WTC11 (cell line): ENCODE data around the gene MOB3A. TPM values are rescaled to one million over a fixed set of nuclear protein-coding genes. Genes with fewer than 3 reads are reported as not detected.
A peak's percentile ranks its signal among the peaks of the same experiment; 100 is the strongest.

ENCODE experiments used
- ATAC-seq: fragments of 200-7000 bp; cut with Tn5 transposase; 2 replicates; pipeline ENCODE4 v1.10.0; 2021; ENCODE audit warnings: mild to moderate bottlenecking, moderate library complexity
- CTCF ChIA-PET: fragments of 300-600 bp; sonication (Branson Sonifier 250); formaldehyde crosslinking; loops from one replicate; lab custom pipeline; 2021; ENCODE audit warnings: antibody characterized with exemption; lab: Charles Lee
- POLR2A ChIA-PET: fragments of 350-600 bp; sonication (Branson Sonifier 250); formaldehyde crosslinking; loops from one replicate; lab custom pipeline; 2021; ENCODE audit warnings: antibody characterized with exemption; lab: Charles Lee
- DNase-seq: peaks from one replicate; pipeline ENCODE4 v3.0.0; 2021; ENCODE audit warnings: low spot score
- H3K27ac Mint-ChIP-seq: 2 replicates; pipeline ENCODE4 v1.8.0; 2021; ENCODE audit warnings: mixed read lengths
- H3K27me3 Mint-ChIP-seq: 2 replicates; pipeline ENCODE4 v1.8.0; 2021; ENCODE audit warnings: low read depth, mild to moderate bottlenecking, moderate library complexity, mixed read lengths
- H3K36me3 Mint-ChIP-seq: 2 replicates; pipeline ENCODE4 v1.8.0; 2021; ENCODE audit warnings: mixed read lengths
- H3K4me1 Mint-ChIP-seq: 2 replicates; pipeline ENCODE4 v1.8.0; 2022; ENCODE audit warnings: mixed read lengths
- H3K4me3 Mint-ChIP-seq: 2 replicates; pipeline ENCODE4 v1.8.0; 2021; ENCODE audit warnings: mild to moderate bottlenecking, moderate library complexity, mixed read lengths
- H3K9me3 Mint-ChIP-seq: 2 replicates; pipeline ENCODE4 v1.8.0; 2021; ENCODE audit warnings: mixed read lengths
- CBFB ChIP-seq: sonication (generic); formaldehyde crosslinking; IDR thresholded peaks from 2 replicates; pipeline ENCODE4 v1.8.1; 2022; ENCODE audit warnings: mild to moderate bottlenecking, low read depth, missing genetic modification reagents
- HMGXB4 ChIP-seq: sonication (generic); formaldehyde crosslinking; IDR thresholded peaks from 2 replicates; pipeline ENCODE4 v1.8.1; 2023; ENCODE audit warnings: mild to moderate bottlenecking, moderate library complexity, missing genetic modification reagents
- JAZF1 ChIP-seq: fragments of 250-450 bp; sonication (Bioruptor Pico); IDR thresholded peaks from 2 replicates; pipeline ENCODE4 v1.9.0; 2021; ENCODE audit warnings: moderate library complexity, mild to moderate bottlenecking, inconsistent platforms
- MXD4 ChIP-seq: fragments of 250-450 bp; sonication (Bioruptor Pico); IDR thresholded peaks from 2 replicates; pipeline ENCODE4 v1.8.0; 2021; ENCODE audit warnings: mild to moderate bottlenecking, moderate library complexity, borderline replicate concordance
- NFATC4 ChIP-seq: fragments of 250-450 bp; sonication (Bioruptor Pico); IDR thresholded peaks from 2 replicates; pipeline ENCODE4 v1.9.0; 2021; ENCODE audit warnings: mild to moderate bottlenecking
- NR1H2 ChIP-seq: sonication (generic); formaldehyde crosslinking; IDR thresholded peaks from 2 replicates; pipeline ENCODE4 v1.9.0; 2021; ENCODE audit warnings: mild to moderate bottlenecking, moderate library complexity, missing genetic modification reagents
- SMAD4 ChIP-seq: sonication (generic); formaldehyde crosslinking; IDR thresholded peaks from 2 replicates; pipeline ENCODE4 v1.8.0; 2022; ENCODE audit warnings: mild to moderate bottlenecking, missing genetic modification reagents
- TCF7 ChIP-seq: sonication (generic); formaldehyde crosslinking; IDR thresholded peaks from 2 replicates; pipeline ENCODE4 v1.8.0; 2022; ENCODE audit warnings: mild to moderate bottlenecking, low read depth, missing genetic modification reagents, moderate library complexity
- ZNF281 ChIP-seq: sonication (generic); formaldehyde crosslinking; IDR thresholded peaks from 2 replicates; pipeline ENCODE4 v1.8.0; 2023; ENCODE audit warnings: mild to moderate bottlenecking, missing genetic modification reagents
- ZNF396 ChIP-seq: fragments of 250-450 bp; sonication (Bioruptor Pico); IDR thresholded peaks from 2 replicates; pipeline ENCODE4 v1.8.0; 2021; ENCODE audit warnings: mild to moderate bottlenecking, moderate library complexity, borderline replicate concordance
- total RNA-seq: library from RNA; stranded (reverse); gene quantifications from 3 replicates; pipeline ENCODE4 v1.2.3, GENCODE V29; 2021
- TF ChIP-seq, protein P1 (sequence below): sonication (generic); formaldehyde crosslinking; IDR thresholded peaks from 2 replicates; pipeline ENCODE4 v1.8.1; 2023; ENCODE audit warnings: mild to moderate bottlenecking, missing genetic modification reagents, moderate library complexity
- TF ChIP-seq, protein P2 (sequence below): sonication (generic); formaldehyde crosslinking; IDR thresholded peaks from 2 replicates; pipeline ENCODE4 v1.8.0; 2022; ENCODE audit warnings: mild to moderate bottlenecking, missing genetic modification reagents
- TF ChIP-seq, protein P3 (sequence below): sonication (generic); formaldehyde crosslinking; IDR thresholded peaks from 2 replicates; pipeline ENCODE4 v1.8.0; 2023; ENCODE audit warnings: missing genetic modification reagents, mild to moderate bottlenecking, borderline replicate concordance

Gene MOB3A
- total RNA-seq, 1 experiment from 2014 or later = 8.1 TPM

DNA sequence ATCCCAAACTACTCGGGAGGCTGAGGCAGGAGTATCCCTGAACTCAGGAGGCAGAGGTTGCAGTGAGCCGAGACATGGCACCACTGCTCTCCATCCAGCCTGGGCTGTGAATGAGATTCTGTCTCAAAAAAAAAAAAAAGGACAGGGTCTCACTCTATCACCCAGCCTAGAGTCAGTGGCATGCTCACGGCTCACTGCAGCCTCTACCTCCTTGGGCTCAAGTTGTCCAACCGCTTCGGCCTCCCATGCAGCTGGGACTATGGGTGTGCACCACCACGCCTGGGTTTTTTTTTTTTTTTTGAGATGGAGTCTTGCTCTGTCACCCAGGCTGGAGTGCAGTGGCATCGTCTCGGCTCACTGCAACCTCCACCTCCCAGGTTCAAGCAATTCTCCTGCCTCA lies 59.7 kb downstream of the MOB3A start:
- Mint-ChIP-seq H3K27ac (no peak overlapping the region), H3K4me3 (no peak overlapping the region), H3K36me3 (peaks cover 6% of the 10 kb centered on the region; the same call in 1 of the 2 replicates), H3K4me1 (peaks cover 17% of the 10 kb centered on the region), H3K9me3 (0 out of 2 replicates have a peak, but pooled peaks cover 4% of the 10 kb centered on the region), H3K27me3 (peaks cover 2% of the 10 kb centered on the region; the same call in 1 of the 2 replicates)
- DNase-seq (no peak), ATAC-seq (no peak)
- ChIA-PET POLR2A (interaction anchor here (2.4 kb wide), 1 partner anchor 16 kb away, joined by 17 read pairs; no protein-coding TSS in a partner anchor), CTCF (interaction anchor here (0.5 to 2.1 kb wide), 3 partner anchors 15 to 139 kb away, joined by 4 to 12 read pairs (median 12); partner anchors contain the start of gene MKNK2)
- TF ChIP-seq JAZF1 (CRISPR knock-in tag) (no peak), SMAD4 (CRISPR knock-in tag) (no peak), HMGXB4 (CRISPR knock-in tag) (no peak), NFATC4 (CRISPR knock-in tag) (no peak), NR1H2 (CRISPR knock-in tag) (no peak)
- TF ChIP-seq, protein P1, sequence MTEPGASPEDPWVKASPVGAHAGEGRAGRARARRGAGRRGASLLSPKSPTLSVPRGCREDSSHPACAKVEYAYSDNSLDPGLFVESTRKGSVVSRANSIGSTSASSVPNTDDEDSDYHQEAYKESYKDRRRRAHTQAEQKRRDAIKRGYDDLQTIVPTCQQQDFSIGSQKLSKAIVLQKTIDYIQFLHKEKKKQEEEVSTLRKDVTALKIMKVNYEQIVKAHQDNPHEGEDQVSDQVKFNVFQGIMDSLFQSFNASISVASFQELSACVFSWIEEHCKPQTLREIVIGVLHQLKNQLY (CRISPR knock-in tag) = no peak

GRCh38 chr19:2035590-2035991 lies 60.5 kb downstream of the MOB3A start:
- POLR2A ChIA-PET = interaction anchor here (0.8 to 2.4 kb wide), 4 partner anchors 10 to 16 kb away, joined by 3 to 17 read pairs (median 7); no protein-coding TSS in a partner anchor
- ATAC-seq (no peak; the same call in 1 of the 2 replicates), DNase-seq (peak; percentile 45)
- Mint-ChIP-seq H3K4me3 (peak overlapping the region; percentile 6; the same call in 1 of the 2 replicates), H3K9me3 (0 out of 2 replicates have a peak, but pooled peaks cover 4% of the 10 kb centered on the region), H3K27me3 (peaks cover 2% of the 10 kb centered on the region; the same call in 1 of the 2 replicates), H3K27ac (peak overlapping the region; percentile 96), H3K36me3 (0 out of 2 replicates have a peak, but pooled peaks cover 6% of the 10 kb centered on the region), H3K4me1 (peaks cover 17% of the 10 kb centered on the region)
- CTCF ChIA-PET = interaction anchor here (0.5 to 2.2 kb wide), 11 partner anchors 9 to 198 kb away, joined by 3 to 14 read pairs (median 5); partner anchors contain the start of genes MKNK2 and MOB3A
- TF ChIP-seq ZNF281 (CRISPR knock-in tag) = no peak
- TF ChIP-seq, protein P2, sequence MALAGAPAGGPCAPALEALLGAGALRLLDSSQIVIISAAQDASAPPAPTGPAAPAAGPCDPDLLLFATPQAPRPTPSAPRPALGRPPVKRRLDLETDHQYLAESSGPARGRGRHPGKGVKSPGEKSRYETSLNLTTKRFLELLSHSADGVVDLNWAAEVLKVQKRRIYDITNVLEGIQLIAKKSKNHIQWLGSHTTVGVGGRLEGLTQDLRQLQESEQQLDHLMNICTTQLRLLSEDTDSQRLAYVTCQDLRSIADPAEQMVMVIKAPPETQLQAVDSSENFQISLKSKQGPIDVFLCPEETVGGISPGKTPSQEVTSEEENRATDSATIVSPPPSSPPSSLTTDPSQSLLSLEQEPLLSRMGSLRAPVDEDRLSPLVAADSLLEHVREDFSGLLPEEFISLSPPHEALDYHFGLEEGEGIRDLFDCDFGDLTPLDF (CRISPR knock-in tag) = 0 out of 2 replicates have a peak, but pooled peaks have one; percentile 34

GRCh38 chr19:2034729-2035589 lies 61.2 kb downstream of the MOB3A start:
- 0 out of 2 replicates have a peak, but pooled peaks cover 6% of the 10 kb centered on the region for H3K36me3 Mint-ChIP-seq
- H3K9me3 Mint-ChIP-seq = 0 out of 2 replicates have a peak, but pooled peaks cover 4% of the 10 kb centered on the region
- peaks cover 17% of the 10 kb centered on the region for H3K4me1 Mint-ChIP-seq
- POLR2A ChIA-PET = interaction anchor here (0.8 to 2.4 kb wide), 5 partner anchors 9 to 61 kb away, joined by 3 to 17 read pairs (median 3); partner anchors contain the start of gene MOB3A
- H3K27me3 Mint-ChIP-seq = peaks cover 2% of the 10 kb centered on the region; the same call in 1 of the 2 replicates
- CTCF ChIA-PET = interaction anchor here (0.6 to 2.2 kb wide), 16 partner anchors 9 to 602 kb away, joined by 3 to 14 read pairs (median 4); partner anchors contain the start of genes MKNK2 and MOB3A
- H3K4me3 Mint-ChIP-seq = peak overlapping the region; percentile 54
- ATAC-seq (peak; percentile 91), DNase-seq (peak; percentile 99)
- H3K27ac Mint-ChIP-seq = peak overlapping the region; percentile 96
- TF ChIP-seq CBFB (CRISPR knock-in tag) (no peak), ZNF396 (CRISPR knock-in tag) (no peak), ZNF281 (CRISPR knock-in tag) (no peak), TCF7 (no peak), MXD4 (no peak)
- TF ChIP-seq, protein P3, sequence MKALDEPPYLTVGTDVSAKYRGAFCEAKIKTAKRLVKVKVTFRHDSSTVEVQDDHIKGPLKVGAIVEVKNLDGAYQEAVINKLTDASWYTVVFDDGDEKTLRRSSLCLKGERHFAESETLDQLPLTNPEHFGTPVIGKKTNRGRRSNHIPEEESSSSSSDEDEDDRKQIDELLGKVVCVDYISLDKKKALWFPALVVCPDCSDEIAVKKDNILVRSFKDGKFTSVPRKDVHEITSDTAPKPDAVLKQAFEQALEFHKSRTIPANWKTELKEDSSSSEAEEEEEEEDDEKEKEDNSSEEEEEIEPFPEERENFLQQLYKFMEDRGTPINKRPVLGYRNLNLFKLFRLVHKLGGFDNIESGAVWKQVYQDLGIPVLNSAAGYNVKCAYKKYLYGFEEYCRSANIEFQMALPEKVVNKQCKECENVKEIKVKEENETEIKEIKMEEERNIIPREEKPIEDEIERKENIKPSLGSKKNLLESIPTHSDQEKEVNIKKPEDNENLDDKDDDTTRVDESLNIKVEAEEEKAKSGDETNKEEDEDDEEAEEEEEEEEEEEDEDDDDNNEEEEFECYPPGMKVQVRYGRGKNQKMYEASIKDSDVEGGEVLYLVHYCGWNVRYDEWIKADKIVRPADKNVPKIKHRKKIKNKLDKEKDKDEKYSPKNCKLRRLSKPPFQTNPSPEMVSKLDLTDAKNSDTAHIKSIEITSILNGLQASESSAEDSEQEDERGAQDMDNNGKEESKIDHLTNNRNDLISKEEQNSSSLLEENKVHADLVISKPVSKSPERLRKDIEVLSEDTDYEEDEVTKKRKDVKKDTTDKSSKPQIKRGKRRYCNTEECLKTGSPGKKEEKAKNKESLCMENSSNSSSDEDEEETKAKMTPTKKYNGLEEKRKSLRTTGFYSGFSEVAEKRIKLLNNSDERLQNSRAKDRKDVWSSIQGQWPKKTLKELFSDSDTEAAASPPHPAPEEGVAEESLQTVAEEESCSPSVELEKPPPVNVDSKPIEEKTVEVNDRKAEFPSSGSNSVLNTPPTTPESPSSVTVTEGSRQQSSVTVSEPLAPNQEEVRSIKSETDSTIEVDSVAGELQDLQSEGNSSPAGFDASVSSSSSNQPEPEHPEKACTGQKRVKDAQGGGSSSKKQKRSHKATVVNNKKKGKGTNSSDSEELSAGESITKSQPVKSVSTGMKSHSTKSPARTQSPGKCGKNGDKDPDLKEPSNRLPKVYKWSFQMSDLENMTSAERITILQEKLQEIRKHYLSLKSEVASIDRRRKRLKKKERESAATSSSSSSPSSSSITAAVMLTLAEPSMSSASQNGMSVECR (CRISPR knock-in tag) = no peak
